Erythroblast (primary cell): Measurements from ENCODE around the gene CTCFL.

ENCODE experiments used
- GATA1 ChIP-seq: IDR thresholded peaks from 2 replicates; pipeline ENCODE4 v1.6.1; 2011; ENCODE audit warnings: low read depth, mild to moderate bottlenecking, control low read depth, low read length, moderate library complexity
- POLR2A ChIP-seq: IDR thresholded peaks from 2 replicates; pipeline ENCODE4 v1.6.1; 2011; ENCODE audit warnings: mild to moderate bottlenecking, low read length

GRCh38 chr20:57464642-57465211, 60.2 kb downstream of the CTCFL start:
- TF ChIP-seq POLR2A = no peak
- TF ChIP-seq GATA1 = no peak
